Chondrocyte (in vitro differentiated cells): ENCODE results near the gene TRIP12. TPM values are rescaled to one million over a fixed set of nuclear protein-coding genes. Genes with fewer than 3 reads are reported as not detected.
"Not testable (repeated sequence)": the region's sequence is repeated elsewhere in the genome, so short reads cannot be mapped to it uniquely, and the experiment has no call there.

Experiments used
- DNase-seq: peaks from one replicate; pipeline ENCODE4 v3.0.0; 2021; ENCODE audit warnings: mixed read lengths, low spot score
- H3K27ac Mint-ChIP-seq: one replicate; pipeline ENCODE4 v1.8.0; 2021; ENCODE audit warnings: mild to moderate bottlenecking, moderate library complexity, mixed read lengths; ENCODE audit not compliant: unreplicated experiment
- H3K27me3 Mint-ChIP-seq: 2 replicates; pipeline ENCODE4 v1.8.0; 2021; ENCODE audit warnings: low read depth, mixed read lengths
- H3K36me3 Mint-ChIP-seq: 2 replicates; pipeline ENCODE4 v1.8.0; 2021; ENCODE audit warnings: low read depth, mixed read lengths
- H3K4me1 Mint-ChIP-seq: 2 replicates; pipeline ENCODE4 v1.8.0; 2021; ENCODE audit warnings: low read depth, mild to moderate bottlenecking, mixed read lengths
- H3K4me3 Mint-ChIP-seq: one replicate; pipeline ENCODE4 v1.8.0; 2021; ENCODE audit warnings: mild to moderate bottlenecking, moderate library complexity, mixed read lengths; ENCODE audit not compliant: unreplicated experiment
- H3K9me3 Mint-ChIP-seq: 2 replicates; pipeline ENCODE4 v1.8.0; 2021; ENCODE audit warnings: low read depth, mixed read lengths
- total RNA-seq: library from RNA; stranded (reverse); gene quantifications from 3 replicates; pipeline ENCODE4 v1.2.1, GENCODE V29; 2021
- TF ChIP-seq, protein P1 (sequence below): fragments of 200-600 bp; sonication (generic); IDR thresholded peaks from 2 replicates; pipeline ENCODE4 v1.5.0; 2021; ENCODE audit warnings: antibody characterized with exemption, mild to moderate bottlenecking, moderate library complexity

Gene TRIP12
- total RNA-seq, 1 donor from 2014 or later, result 223 TPM

DNA sequence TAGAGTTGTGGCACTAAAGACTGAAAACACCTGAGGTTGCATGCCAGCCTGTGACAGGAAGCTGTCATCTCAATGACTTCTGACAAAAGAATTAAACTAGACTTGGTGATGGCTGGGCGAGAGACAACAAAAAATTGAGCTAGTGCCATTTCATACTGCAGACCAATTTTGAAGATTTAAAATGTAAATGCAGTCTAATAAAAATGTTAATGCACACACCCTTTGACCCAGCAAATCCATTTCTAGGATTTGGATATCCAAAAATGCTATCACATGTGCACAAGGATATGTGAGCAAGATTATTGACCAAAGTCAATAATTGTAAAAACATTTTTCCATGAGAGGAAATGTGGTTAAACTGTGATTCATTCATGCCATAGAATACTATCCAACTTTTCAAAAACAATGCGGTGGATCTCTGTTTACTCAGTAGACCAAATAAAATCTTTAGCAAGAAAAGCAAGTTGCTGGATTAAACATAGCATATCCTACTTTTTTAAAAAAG, 6.1 kb upstream of the TRIP12 start:
- DNase-seq, result no peak

DNA sequence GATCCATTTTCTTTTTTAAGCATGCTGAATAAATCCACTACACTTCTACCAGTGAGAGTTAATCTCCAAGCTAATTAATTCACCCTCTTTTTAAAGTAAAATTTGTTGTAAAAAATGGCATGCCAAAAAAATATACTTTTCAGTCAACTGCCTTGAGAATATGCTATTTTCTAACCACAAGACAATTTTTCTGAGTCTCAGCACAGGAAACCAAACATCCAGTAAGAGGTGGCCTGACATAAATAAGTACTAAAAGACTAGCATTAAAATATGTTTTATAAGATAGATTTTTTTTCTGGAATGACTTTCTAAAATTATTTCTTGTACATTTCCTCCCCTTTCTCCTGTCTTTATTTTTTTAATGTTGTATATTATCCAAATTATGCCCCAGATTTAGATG, 3.4 kb upstream of the TRIP12 start:
- H3K9me3 Mint-ChIP-seq, result no peaks in the 10 kb centered on the region
- peak overlapping the region; percentile 73 for H3K27ac Mint-ChIP-seq
- H3K27me3 Mint-ChIP-seq, result no peaks in the 10 kb centered on the region
- no peak for DNase-seq
- TF ChIP-seq, protein P1, sequence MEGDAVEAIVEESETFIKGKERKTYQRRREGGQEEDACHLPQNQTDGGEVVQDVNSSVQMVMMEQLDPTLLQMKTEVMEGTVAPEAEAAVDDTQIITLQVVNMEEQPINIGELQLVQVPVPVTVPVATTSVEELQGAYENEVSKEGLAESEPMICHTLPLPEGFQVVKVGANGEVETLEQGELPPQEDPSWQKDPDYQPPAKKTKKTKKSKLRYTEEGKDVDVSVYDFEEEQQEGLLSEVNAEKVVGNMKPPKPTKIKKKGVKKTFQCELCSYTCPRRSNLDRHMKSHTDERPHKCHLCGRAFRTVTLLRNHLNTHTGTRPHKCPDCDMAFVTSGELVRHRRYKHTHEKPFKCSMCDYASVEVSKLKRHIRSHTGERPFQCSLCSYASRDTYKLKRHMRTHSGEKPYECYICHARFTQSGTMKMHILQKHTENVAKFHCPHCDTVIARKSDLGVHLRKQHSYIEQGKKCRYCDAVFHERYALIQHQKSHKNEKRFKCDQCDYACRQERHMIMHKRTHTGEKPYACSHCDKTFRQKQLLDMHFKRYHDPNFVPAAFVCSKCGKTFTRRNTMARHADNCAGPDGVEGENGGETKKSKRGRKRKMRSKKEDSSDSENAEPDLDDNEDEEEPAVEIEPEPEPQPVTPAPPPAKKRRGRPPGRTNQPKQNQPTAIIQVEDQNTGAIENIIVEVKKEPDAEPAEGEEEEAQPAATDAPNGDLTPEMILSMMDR, result no peak
- H3K4me3 Mint-ChIP-seq, result no peak overlapping the region
- peaks cover 39% of the 10 kb centered on the region for H3K4me1 Mint-ChIP-seq
- H3K36me3 Mint-ChIP-seq, result peaks cover 2% of the 10 kb centered on the region

More for the DNA sequence above, 6.1 kb upstream of the TRIP12 start:
- no peak overlapping the region for H3K4me3 Mint-ChIP-seq
- H3K4me1 Mint-ChIP-seq, result peaks cover 34% of the 10 kb centered on the region
- TF ChIP-seq, protein P1, result no peak
- no peaks in the 10 kb centered on the region for H3K27me3 Mint-ChIP-seq
- no peaks in the 10 kb centered on the region for H3K9me3 Mint-ChIP-seq
- H3K27ac Mint-ChIP-seq, result no peak overlapping the region
- no peaks in the 10 kb centered on the region for H3K36me3 Mint-ChIP-seq

DNA sequence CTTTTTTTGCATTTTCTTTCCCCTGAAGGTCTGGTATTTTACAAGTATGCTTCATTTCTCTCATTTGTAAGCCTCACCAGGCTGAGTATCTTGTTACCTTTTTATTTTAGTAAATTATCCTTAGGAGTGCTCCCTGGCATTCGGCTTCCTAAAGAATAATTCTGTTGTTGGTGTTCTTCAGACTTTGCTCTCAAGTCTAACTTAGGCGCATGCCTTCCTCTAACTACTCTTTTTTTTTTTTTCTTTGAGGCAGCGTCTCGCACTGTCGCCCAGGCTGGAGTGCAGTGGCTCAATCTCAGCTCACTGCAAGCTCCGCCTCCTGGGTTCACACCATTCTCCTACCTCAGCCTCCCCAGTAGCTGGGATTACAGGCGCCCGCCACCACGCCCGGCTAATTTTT, 2.7 kb upstream of the TRIP12 start:
- DNase-seq, H3K9me3 Mint-ChIP-seq, H3K4me3 Mint-ChIP-seq, H3K36me3 Mint-ChIP-seq, H3K27ac Mint-ChIP-seq, H3K27me3 Mint-ChIP-seq: not testable (repeated sequence)
- H3K4me1 Mint-ChIP-seq, result peaks cover 46% of the 10 kb centered on the region

DNA sequence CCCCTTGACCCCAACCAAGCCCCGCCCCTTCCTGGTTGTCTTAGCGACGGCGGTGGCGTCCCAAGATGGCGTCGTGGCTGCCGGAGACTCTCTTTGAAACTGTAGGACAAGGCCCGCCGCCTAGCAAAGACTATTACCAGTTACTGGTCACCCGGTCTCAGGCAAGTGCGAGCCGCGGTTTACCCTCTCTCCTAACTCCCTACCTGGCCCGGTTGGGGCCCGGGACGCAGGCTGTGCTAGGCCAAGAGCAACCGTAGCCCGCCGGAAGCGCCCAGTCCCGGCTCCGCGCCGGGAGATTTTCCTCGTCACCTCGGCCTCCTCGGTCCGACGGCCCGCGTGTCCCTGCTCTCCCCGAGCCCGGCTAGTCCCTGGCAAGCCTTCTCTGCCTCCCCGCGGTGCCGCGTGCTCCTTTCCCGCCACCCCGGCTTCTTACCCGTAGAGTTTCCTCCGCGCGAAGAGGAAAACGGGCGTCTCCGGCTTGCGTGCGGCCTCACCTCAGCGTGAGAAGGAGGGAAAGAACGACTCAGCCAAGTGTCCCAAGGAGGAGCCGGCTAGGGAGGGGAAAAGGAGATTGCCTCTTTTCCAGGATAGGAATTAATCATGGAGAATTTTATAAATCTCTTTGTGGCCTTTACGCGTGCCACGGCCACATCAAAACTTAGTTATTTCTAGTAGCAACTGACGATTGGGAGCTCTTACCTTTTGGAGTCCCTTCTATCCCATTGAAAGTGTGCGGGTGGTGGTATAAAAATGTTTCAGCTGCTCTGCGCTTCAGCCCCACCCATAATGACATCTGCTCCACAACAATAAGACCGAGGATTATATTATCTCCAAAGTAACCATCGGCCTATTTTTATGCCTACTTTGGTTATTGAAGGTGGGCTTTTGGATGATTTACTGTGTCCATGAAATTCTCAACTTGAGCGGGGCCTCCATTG, 909 bp upstream of the TRIP12 start, which contains the start of gene FBXO36:
FBXO36 (plus strand) TSS at position 55 of the 938 bp plus-strand sequence; CDS start at position 66, 11 bp downstream.
- Mint-ChIP-seq H3K36me3 (peaks cover 4% of the 10 kb centered on the region), H3K4me3 (peak within 1 kb of the TSS; percentile 100), H3K9me3 (no peaks in the 10 kb centered on the region), H3K4me1 (peaks cover 50% of the 10 kb centered on the region), H3K27ac (peak within 1 kb of the TSS; percentile 100), H3K27me3 (no peaks in the 10 kb centered on the region)
- peak; percentile 93 for DNase-seq
- TF ChIP-seq, protein P1, result no peak

DNA sequence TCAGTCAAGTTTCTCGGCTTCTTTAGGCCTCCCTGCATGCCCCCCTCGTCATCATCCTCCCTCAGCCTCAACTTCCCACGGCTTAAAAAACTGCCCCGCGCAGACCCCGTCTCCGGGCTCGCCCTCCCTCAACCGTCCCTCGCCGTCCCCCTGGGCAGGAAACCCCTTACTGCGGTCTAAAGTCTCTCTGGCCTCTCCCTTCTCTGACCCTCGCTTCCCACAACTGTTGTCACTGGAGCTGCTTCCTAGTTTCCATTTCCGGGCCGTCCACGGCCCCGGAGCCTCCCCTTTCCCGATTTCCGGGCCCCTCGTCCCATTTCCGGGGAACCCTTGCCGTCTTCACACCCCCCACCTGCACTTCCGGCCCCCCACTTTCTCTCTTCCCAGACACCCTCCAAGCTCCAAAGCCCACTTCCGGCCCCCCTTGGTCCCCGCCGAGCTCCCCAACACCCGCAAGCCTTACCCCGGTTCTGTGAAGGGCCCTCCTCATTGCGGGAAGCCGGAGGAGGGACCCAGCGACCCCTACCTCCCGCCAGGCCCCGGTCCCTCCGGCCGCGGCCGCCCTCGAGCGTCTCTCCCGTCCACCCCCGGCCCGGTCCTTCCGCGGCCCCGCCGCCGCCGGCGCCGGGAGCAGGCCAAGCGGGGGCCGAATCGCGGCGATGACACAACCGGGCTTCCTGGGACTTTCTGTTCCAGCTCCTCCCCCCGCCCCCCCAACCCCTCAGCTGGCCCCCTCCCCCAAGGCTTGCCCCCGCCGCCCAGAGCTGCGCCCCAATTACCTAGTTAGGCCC, 513 bp downstream of the TRIP12 start:
- peaks cover 45% of the 10 kb centered on the region for H3K4me1 Mint-ChIP-seq
- peak overlapping the region; percentile 100 for H3K4me3 Mint-ChIP-seq
- TF ChIP-seq, protein P1, result no peak
- DNase-seq, result no peak
- no peaks in the 10 kb centered on the region for H3K9me3 Mint-ChIP-seq
- H3K27ac Mint-ChIP-seq, result peak overlapping the region; percentile 100
- peaks cover 7% of the 10 kb centered on the region for H3K36me3 Mint-ChIP-seq
- H3K27me3 Mint-ChIP-seq, result no peaks in the 10 kb centered on the region
